Astrocyte of the cerebellum (primary cell): ENCODE data around the gene IMPACT.

Source experiments
- DNase-seq: peaks from one replicate; pipeline ENCODE4 v3.0.0-alpha.2; 2011; ENCODE audit warnings: low read depth
- H3K4me3 ChIP-seq: 2 replicates; pipeline ENCODE4 v1.5.1; 2011; ENCODE audit warnings: mild to moderate bottlenecking, low read depth, low read length, moderate library complexity
- in situ Hi-C: cut with HindIII; loops from 2 replicates; pipeline ENCODE4 v1.10.0; 2017; ENCODE audit warnings: low sequenced_read_pairs
- TF ChIP-seq, protein P1 (sequence below): IDR thresholded peaks from 2 replicates; pipeline ENCODE4 v1.5.1; 2012; ENCODE audit warnings: low read length, low read depth, moderate library complexity, mild to moderate bottlenecking; ENCODE audit errors: missing control alignments

The IMPACT gene

DNA sequence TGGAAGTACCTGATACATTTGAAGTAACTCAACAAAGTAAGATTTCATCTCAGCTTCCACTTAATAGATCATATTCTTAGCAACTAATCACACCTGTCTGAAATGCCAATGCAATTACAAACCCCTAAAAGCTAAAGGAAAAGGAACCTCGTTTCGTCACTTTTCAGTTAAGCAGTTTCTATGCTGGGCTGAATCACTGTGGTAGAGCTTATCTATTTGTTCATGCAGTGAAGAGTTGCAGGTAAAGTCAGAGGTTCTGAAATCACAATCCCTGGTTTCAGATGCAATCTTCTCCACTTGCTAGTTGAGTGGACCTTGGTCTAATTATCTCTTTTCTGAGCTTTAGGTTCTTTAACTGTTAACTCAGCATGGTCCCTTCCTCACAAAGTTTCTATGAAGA, 40.3 kb downstream of the IMPACT start:
- TF ChIP-seq, protein P1, sequence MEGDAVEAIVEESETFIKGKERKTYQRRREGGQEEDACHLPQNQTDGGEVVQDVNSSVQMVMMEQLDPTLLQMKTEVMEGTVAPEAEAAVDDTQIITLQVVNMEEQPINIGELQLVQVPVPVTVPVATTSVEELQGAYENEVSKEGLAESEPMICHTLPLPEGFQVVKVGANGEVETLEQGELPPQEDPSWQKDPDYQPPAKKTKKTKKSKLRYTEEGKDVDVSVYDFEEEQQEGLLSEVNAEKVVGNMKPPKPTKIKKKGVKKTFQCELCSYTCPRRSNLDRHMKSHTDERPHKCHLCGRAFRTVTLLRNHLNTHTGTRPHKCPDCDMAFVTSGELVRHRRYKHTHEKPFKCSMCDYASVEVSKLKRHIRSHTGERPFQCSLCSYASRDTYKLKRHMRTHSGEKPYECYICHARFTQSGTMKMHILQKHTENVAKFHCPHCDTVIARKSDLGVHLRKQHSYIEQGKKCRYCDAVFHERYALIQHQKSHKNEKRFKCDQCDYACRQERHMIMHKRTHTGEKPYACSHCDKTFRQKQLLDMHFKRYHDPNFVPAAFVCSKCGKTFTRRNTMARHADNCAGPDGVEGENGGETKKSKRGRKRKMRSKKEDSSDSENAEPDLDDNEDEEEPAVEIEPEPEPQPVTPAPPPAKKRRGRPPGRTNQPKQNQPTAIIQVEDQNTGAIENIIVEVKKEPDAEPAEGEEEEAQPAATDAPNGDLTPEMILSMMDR: no peak
- H3K4me3 ChIP-seq: no peak overlapping the region
- in situ Hi-C loops: no loop called here
- no peak for DNase-seq

DNA sequence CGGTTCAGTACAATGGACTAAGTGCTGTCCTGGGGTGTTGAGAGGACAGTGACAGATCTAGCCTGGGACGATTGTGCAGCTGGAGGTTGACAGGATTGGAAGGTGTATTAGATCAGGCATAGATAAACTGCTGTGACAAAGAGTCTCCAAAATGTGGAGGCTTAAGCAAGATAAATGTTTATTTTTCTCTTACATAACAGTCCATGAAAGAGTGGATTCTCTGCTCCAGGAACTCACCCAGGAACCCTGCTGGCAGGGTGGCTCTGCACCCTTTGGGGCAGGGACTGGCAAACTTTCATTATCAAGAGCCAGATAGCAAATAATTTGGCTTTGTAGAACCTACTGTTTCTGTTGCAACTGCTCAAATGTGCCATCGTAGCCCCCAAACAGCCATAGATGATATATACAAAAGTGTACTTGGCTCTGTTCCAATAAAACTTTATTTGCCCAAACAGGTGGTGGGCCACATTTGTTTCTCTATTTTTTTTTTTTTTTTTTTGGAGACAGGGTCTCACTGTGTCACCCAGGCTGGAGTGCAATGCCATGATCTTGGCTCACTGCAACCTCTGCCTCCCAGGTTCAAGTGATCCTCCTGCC, 43.6 kb downstream of the IMPACT start:
- TF ChIP-seq, protein P1: no peak
- no peak for DNase-seq
- H3K4me3 ChIP-seq: no peak overlapping the region
- in situ Hi-C loops: no loop called here

DNA sequence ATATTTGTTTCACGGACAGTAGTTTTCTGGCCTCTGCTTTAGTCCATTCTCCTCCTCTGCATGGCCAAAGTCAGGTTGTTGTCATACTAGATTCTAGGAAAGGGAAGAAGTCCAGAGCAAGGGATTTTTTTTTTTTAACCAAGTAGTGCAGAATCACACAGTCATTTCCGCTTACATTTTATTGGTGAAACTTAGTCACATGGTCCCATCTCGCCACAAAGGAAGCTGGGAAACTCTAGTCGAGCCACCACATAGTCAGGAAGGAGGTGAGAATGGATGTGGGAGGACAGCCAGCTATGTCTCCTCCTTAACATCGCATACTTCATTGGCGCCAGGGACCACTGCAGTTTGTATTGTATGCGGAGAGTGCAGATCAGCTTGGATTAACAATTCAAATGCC, 44.3 kb downstream of the IMPACT start:
- in situ Hi-C loops: no loop called here

DNA sequence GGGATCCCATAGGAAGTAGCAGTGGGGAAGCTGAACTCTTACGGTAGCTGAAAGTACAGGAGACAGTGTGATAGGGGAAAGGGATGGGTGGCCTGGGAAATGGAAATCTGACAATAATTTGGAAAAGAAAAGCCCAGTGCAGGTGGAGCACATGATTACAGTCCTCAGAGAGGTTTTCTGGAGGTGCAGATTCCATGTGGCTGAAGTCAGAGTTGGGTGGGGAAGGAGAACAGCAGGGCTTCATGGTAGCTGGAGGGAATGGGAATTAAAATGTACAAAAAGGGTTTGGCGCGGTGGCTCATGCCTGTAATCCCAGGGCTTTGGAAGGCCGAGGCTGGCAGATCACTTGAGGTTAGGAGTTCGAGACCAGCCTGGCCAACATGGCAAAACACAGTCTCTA, 46.1 kb downstream of the IMPACT start:
- H3K4me3 ChIP-seq: no peak overlapping the region
- TF ChIP-seq, protein P1: no peak
- in situ Hi-C loops: no loop called here
- DNase-seq: no peak

More for the DNA sequence above, 44.3 kb downstream of the IMPACT start:
- DNase-seq: no peak
- no peak overlapping the region for H3K4me3 ChIP-seq
- TF ChIP-seq, protein P1: no peak

DNA sequence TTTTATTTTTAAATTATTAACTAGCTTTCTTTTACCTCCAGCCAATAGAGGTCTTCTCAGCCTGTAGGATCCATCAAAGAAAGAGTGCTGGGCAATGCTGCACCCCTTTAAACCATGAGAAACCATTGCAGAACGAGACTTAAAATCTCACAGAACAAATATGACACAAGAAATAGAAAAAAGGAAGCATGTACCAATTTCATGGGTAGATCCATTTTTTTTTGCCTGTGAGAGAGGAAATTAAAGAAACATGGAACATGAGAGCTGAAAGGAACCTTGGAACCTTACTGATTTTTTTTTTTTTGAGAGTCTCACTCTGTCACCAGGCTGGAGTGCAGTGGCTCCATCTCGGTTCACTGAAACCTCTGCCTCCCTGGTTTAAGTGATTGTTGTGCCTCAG, 47.9 kb downstream of the IMPACT start:
- in situ Hi-C loops: no loop called here
- no peak for DNase-seq
- TF ChIP-seq, protein P1: no peak
- no peak overlapping the region for H3K4me3 ChIP-seq

DNA sequence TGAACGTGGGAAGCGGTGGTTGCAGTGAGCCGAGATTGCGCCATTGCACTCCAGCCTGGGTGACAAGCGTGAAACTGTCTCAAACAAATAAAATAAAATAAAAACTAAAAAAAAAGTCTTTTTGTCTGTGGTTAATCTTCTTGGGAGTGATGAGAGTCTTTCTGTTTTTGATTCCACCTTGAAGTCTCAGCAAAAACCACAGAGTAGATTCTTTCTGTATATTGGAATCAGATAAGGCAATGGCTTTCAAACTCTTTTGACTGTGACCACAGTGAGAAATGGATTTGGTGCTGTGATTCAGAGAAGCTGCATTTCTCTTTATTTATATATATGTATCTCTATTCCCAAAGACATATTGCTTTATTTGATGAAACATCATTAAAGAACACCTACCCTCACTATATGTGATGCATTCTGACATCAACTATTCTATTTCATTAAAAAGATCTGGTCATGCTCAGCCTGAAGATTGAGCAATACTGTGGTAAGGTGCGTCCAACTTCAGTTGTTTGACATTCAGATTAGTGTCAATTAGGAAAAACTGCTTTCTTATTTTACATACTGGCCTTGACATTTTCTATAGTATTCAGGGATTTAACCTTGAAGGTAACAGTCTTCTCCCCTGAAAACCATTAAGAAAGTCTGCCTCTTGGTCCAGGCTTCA, 49.6 kb downstream of the IMPACT start:
- H3K4me3 ChIP-seq: no peak overlapping the region
- TF ChIP-seq, protein P1: no peak
- in situ Hi-C loops: no loop called here
- DNase-seq: no peak
